IMR-90 (cell line): Measurements from ENCODE around the gene BRD1. TPM values are rescaled to one million over a fixed set of nuclear protein-coding genes. Genes with fewer than 3 reads are reported as not detected.

Experiments
- ATAC-seq: fragments of 200-7000 bp; cut with Tn5 transposase; 2 replicates; pipeline ENCODE4 v1.9.1; 2020; ENCODE audit warnings: low read depth, mild to moderate bottlenecking, moderate library complexity
- BruUV-seq: library from RNA; stranded (reverse); fragments of 400-500 nt; replicated peaks from 2 replicates; lab custom pipeline; 2021; lab: Mats Ljungman, UMichigan
- CTCF ChIA-PET: fragments of 300-600 bp; formaldehyde crosslinking; extraction: SDS; loops from one replicate; lab custom pipeline; 2021; ENCODE audit warnings: antibody characterized with exemption; lab: Yijun Ruan, JAX
- POLR2A ChIA-PET: fragments of 300-600 bp; sonication (Branson Sonifier 250); formaldehyde crosslinking; loops from one replicate; lab custom pipeline; 2022; ENCODE audit warnings: antibody characterized with exemption; ENCODE audit not compliant: unreplicated experiment; lab: Charles Lee
- DNase-seq: peaks from one replicate; pipeline ENCODE4 v3.0.0; 2013
- H2AFZ ChIP-seq: replicated peaks from 2 replicates; pipeline ENCODE3; 2013; ENCODE audit warnings: low read length, mild to moderate bottlenecking; ENCODE audit not compliant: poor library complexity
- H2AK5ac ChIP-seq: 2 replicates; pipeline ENCODE4 v1.6.1; 2013; ENCODE audit warnings: low read depth, low read length, inconsistent platforms
- H2AK9ac ChIP-seq: replicated peaks from 2 replicates; pipeline ENCODE3; 2013; ENCODE audit warnings: mild to moderate bottlenecking, low read depth, low read length, moderate library complexity; ENCODE audit not compliant: poor library complexity
- H2BK120ac ChIP-seq: 2 replicates; pipeline ENCODE4 v1.6.1; 2013; ENCODE audit warnings: low read depth, low read length, inconsistent platforms
- H2BK15ac ChIP-seq: 3 replicates; pipeline ENCODE4 v1.6.1; 2013; ENCODE audit warnings: low read depth, low read length, inconsistent platforms
- H2BK20ac ChIP-seq: 2 replicates; pipeline ENCODE4 v1.6.1; 2013; ENCODE audit warnings: low read depth, mild to moderate bottlenecking, inconsistent platforms, low read length, moderate library complexity
- H2BK5ac ChIP-seq: 2 replicates; pipeline ENCODE4 v1.6.1; 2013; ENCODE audit warnings: mild to moderate bottlenecking, low read depth, low read length, inconsistent platforms; ENCODE audit not compliant: poor library complexity, severe bottlenecking
- H3K14ac ChIP-seq: replicated peaks from 2 replicates; pipeline ENCODE4 v1.6.1; 2013; ENCODE audit warnings: low read depth, low read length, inconsistent platforms
- H3K18ac ChIP-seq: 2 replicates; pipeline ENCODE4 v1.6.1; 2013; ENCODE audit warnings: low read depth, low read length, control low read depth
- H3K23ac ChIP-seq: 2 replicates; pipeline ENCODE4 v1.6.1; 2013; ENCODE audit warnings: low read depth, low read length, inconsistent platforms
- H3K27ac ChIP-seq: 2 replicates; pipeline ENCODE4 v1.5.1; 2013; ENCODE audit warnings: mild to moderate bottlenecking, control low read depth, low read length; ENCODE audit not compliant: insufficient read depth
- H3K27me3 ChIP-seq: 2 replicates; pipeline ENCODE4 v1.6.1; 2013; ENCODE audit warnings: low read length; ENCODE audit not compliant: control insufficient read depth, insufficient read depth
- H3K36me3 ChIP-seq: 2 replicates; pipeline ENCODE4 v1.6.1; 2013; ENCODE audit warnings: low read length, mixed read lengths; ENCODE audit not compliant: control insufficient read depth, insufficient read depth
- H3K4ac ChIP-seq: 2 replicates; pipeline ENCODE4 v1.6.1; 2013; ENCODE audit warnings: low read depth, low read length, inconsistent platforms
- H3K4me1 ChIP-seq: 2 replicates; pipeline ENCODE4 v1.6.1; 2013; ENCODE audit warnings: low read length, mixed read lengths; ENCODE audit not compliant: control insufficient read depth, insufficient read depth
- H3K4me2 ChIP-seq: 2 replicates; pipeline ENCODE4 v1.6.1; 2013; ENCODE audit warnings: low read depth, mild to moderate bottlenecking, control low read depth, low read length, moderate library complexity
- H3K4me3 ChIP-seq: 2 replicates; pipeline ENCODE4 v1.5.1; 2013; ENCODE audit warnings: low read depth, mild to moderate bottlenecking, control low read depth, low read length, moderate library complexity; ENCODE audit not compliant: insufficient read depth
- H3K56ac ChIP-seq: 2 replicates; pipeline ENCODE4 v1.6.1; 2013; ENCODE audit warnings: low read length, inconsistent platforms; ENCODE audit not compliant: insufficient read depth; ENCODE audit errors: extremely low read depth
- H3K79me1 ChIP-seq, 2 experiments: 2 replicates each; pipeline ENCODE4 v1.6.1; 2013; ENCODE audit warnings: low read length in 2 of 2, inconsistent platforms in 1 of 2, low read depth in 1 of 2
- H3K9ac ChIP-seq: 2 replicates; pipeline ENCODE4 v1.6.1; 2013; ENCODE audit warnings: low read depth, low read length, control low read depth
- H3K9me1 ChIP-seq: 2 replicates; pipeline ENCODE4 v1.6.1; 2013; ENCODE audit warnings: low read length, inconsistent platforms; ENCODE audit not compliant: insufficient read depth
- H3K9me3 ChIP-seq: 2 replicates; pipeline ENCODE4 v1.6.1; 2013; ENCODE audit warnings: low read length; ENCODE audit not compliant: control insufficient read depth, insufficient read depth
- H4K20me1 ChIP-seq: 2 replicates; pipeline ENCODE4 v1.6.1; 2013; ENCODE audit warnings: low read length, inconsistent platforms; ENCODE audit not compliant: insufficient read depth
- H4K5ac ChIP-seq: 2 replicates; pipeline ENCODE4 v1.6.1; 2013; ENCODE audit warnings: mild to moderate bottlenecking, low read depth, low read length, control low read depth
- H4K8ac ChIP-seq, 2 experiments: 2 replicates each; pipeline ENCODE4 v1.6.1; 2013; ENCODE audit warnings: low read depth in 2 of 2, low read length in 2 of 2, control low read depth in 1 of 2, inconsistent platforms in 1 of 2
- H4K91ac ChIP-seq: 2 replicates; pipeline ENCODE4 v1.6.1; 2013; ENCODE audit warnings: low read depth, low read length, inconsistent platforms; ENCODE audit not compliant: insufficient read depth
- BHLHE40 ChIP-seq: fragments of 150-350 bp; IDR thresholded peaks from 2 replicates; pipeline ENCODE4 v1.6.1; 2016; ENCODE audit warnings: mild to moderate bottlenecking, low read depth, low read length
- CEBPB ChIP-seq: IDR thresholded peaks from 2 replicates; pipeline ENCODE4 v1.6.1; 2012; ENCODE audit warnings: low read depth, low read length, improper control_type of control experiment
- CHD1 ChIP-seq: IDR thresholded peaks from 2 replicates; pipeline ENCODE4 v1.6.1; 2012; ENCODE audit warnings: low read depth, low read length, improper control_type of control experiment
- CTCF ChIP-seq: conservative IDR thresholded peaks from 2 replicates; pipeline ENCODE4 v1.5.1; 2012; ENCODE audit warnings: mild to moderate bottlenecking, low read depth, low read length, improper control_type of control experiment
- ELK1 ChIP-seq: fragments of 150-350 bp; IDR thresholded peaks from 2 replicates; pipeline ENCODE4 v1.6.1; 2016; ENCODE audit warnings: low read depth, mild to moderate bottlenecking, low read length, moderate library complexity, borderline replicate concordance
- FOS ChIP-seq: fragments of 150-350 bp; IDR thresholded peaks from 2 replicates; pipeline ENCODE4 v1.6.1; 2016; ENCODE audit warnings: low read depth, low read length
- MAFK ChIP-seq: IDR thresholded peaks from 2 replicates; pipeline ENCODE4 v1.6.1; 2012; ENCODE audit warnings: low read depth, low read length, improper control_type of control experiment
- MAZ ChIP-seq: IDR thresholded peaks from 2 replicates; pipeline ENCODE4 v1.6.1; 2012; ENCODE audit warnings: low read depth, mild to moderate bottlenecking, low read length, improper control_type of control experiment, moderate library complexity, borderline replicate concordance
- MXI1 ChIP-seq: IDR thresholded peaks from 2 replicates; pipeline ENCODE4 v1.6.1; 2012; ENCODE audit warnings: low read depth, mild to moderate bottlenecking, low read length, moderate library complexity, borderline replicate concordance
- NFE2L2 ChIP-seq: fragments of 150-350 bp; IDR thresholded peaks from 2 replicates; pipeline ENCODE4 v1.6.1; 2016; ENCODE audit warnings: low read depth, mild to moderate bottlenecking, low read length
- POLR2A ChIP-seq: IDR thresholded peaks from 2 replicates; pipeline ENCODE4 v1.6.1; 2012; ENCODE audit warnings: mild to moderate bottlenecking, low read depth, low read length
- RAD21 ChIP-seq: IDR thresholded peaks from 2 replicates; pipeline ENCODE4 v1.6.1; 2012; ENCODE audit warnings: low read length, improper control_type of control experiment
- RCOR1 ChIP-seq: IDR thresholded peaks from 2 replicates; pipeline ENCODE4 v1.6.1; 2012; ENCODE audit warnings: mild to moderate bottlenecking, low read length, improper control_type of control experiment; ENCODE audit not compliant: insufficient replicate concordance
- RFX5 ChIP-seq: IDR thresholded peaks from 2 replicates; pipeline ENCODE4 v1.8.0; 2012; ENCODE audit warnings: low read depth, mild to moderate bottlenecking, low read length, moderate library complexity
- SMC3 ChIP-seq: fragments of 150-350 bp; IDR thresholded peaks from 2 replicates; pipeline ENCODE4 v1.6.1; 2016; ENCODE audit warnings: low read depth, mild to moderate bottlenecking, antibody characterized with exemption, low read length, moderate library complexity
- USF2 ChIP-seq: fragments of 150-350 bp; IDR thresholded peaks from 2 replicates; pipeline ENCODE4 v1.6.1; 2017; ENCODE audit warnings: mild to moderate bottlenecking, antibody characterized with exemption, low read length, low read depth
- WGBS, 2 experiments: methylation state at CpG; one replicate each; pipeline versions ENCODE4 v1.1.5 to v1.1.7; 2013; ENCODE audit warnings: missing lambda C conversion rate in 2 of 2; ENCODE audit not compliant: insufficient read length in 1 of 2; ENCODE audit errors: extremely low coverage in 2 of 2; 5-methylcytosine and 5-hydroxymethylcytosine counted together
- dilution Hi-C: fragments of 300-500 bp; cut with HindIII; formaldehyde crosslinking; loops from one replicate; pipeline ENCODE4 v1.14.3; 2018; ENCODE audit warnings: low sequenced_read_pairs; ENCODE audit not compliant: unreplicated experiment
- in situ Hi-C: fragments of 300-500 bp; cut with MboI; formaldehyde crosslinking; loops from 3 replicates; pipeline ENCODE4 v1.14.3; 2019; ENCODE audit warnings: low sequenced_read_pairs, inconsistent platforms, mixed read lengths
- intact Hi-C: fragments of 100-400 bp; cut with micrococcal nuclease; formaldehyde crosslinking; loops from 2 replicates; pipeline ENCODE4 v1.10.0; 2022
- polyA plus RNA-seq, 3 experiments: library from polyadenylated mRNA; depleted of rRNA; stranded (reverse); fragments of >200 nt; gene quantifications; 2 replicates each; pipeline ENCODE4 v1.2.3, GENCODE V29; 2012; ENCODE audit warnings: low replicate concordance in 1 of 3
- total RNA-seq: library from RNA; depleted of rRNA; stranded (reverse); fragments of >200 nt; gene quantifications from 2 replicates; pipeline ENCODE4 v1.2.3, GENCODE V29; 2012

BRD1 gene
- total and polyA plus RNA-seq, 2 of the 4 experiments (the other 2 are of a cell fraction): 10.0 to 10.6 TPM

GRCh38 chr22:49858827-49859226, 31.2 kb upstream of the BRD1 start:
- no peak overlapping the region for H3K18ac ChIP-seq
- H4K8ac ChIP-seq: no peak overlapping the region
- no peak overlapping the region for H3K4me3 ChIP-seq
- no peak overlapping the region for H3K4ac ChIP-seq
- intact Hi-C loops (no loop called here), in situ Hi-C loops (no loop called here), dilution Hi-C loops (no loop called here)
- peaks cover 6% of the 10 kb centered on the region for H3K4me1 ChIP-seq
- no peak overlapping the region for H2BK120ac ChIP-seq
- H3K27ac ChIP-seq: no peak overlapping the region
- no peak overlapping the region for H2BK5ac ChIP-seq
- ChIA-PET POLR2A (no interaction called here), CTCF (no interaction called here)
- H4K20me1 ChIP-seq: peaks cover 85% of the 10 kb centered on the region
- no peak overlapping the region for H2AFZ ChIP-seq
- no peaks in the 10 kb centered on the region for H3K9me3 ChIP-seq
- peak overlapping the region; percentile 44 for H2AK9ac ChIP-seq
- no peak for ATAC-seq
- peaks cover 9% of the 10 kb centered on the region; the same call in 1 of the 2 replicates for H3K9me1 ChIP-seq
- no peak overlapping the region for H2AK5ac ChIP-seq
- H3K27me3 ChIP-seq: no peaks in the 10 kb centered on the region
- no peak overlapping the region for H2BK20ac ChIP-seq
- no peak overlapping the region for H3K4me2 ChIP-seq
- TF ChIP-seq MAFK: no peak
- no peak for TF ChIP-seq CHD1
- TF ChIP-seq MAZ: no peak
- no peak for TF ChIP-seq POLR2A
- no peak for TF ChIP-seq NFE2L2
- TF ChIP-seq BHLHE40: no peak
- no peak for TF ChIP-seq CTCF
- TF ChIP-seq RCOR1: no peak
- no peak for TF ChIP-seq FOS
- TF ChIP-seq RAD21: no peak
- TF ChIP-seq MXI1: no peak
- no peak for TF ChIP-seq ELK1
- no peak for TF ChIP-seq SMC3
- TF ChIP-seq CEBPB: no peak
- TF ChIP-seq RFX5: no peak
- TF ChIP-seq USF2: no peak
- BruUV-seq: no TSS peak
- no peak overlapping the region for H3K9ac ChIP-seq
- H4K91ac ChIP-seq: no peak overlapping the region
- no peak overlapping the region for H4K5ac ChIP-seq
- H2BK15ac ChIP-seq: no peak overlapping the region
- DNase-seq: no peak
- 100% methylated on average over 3 of the region's 14 CpGs; no CpG with 5 or more reads in 1 of the 2 experiments for WGBS, 2 experiments
- H3K23ac ChIP-seq: no peak overlapping the region
- H3K79me1 ChIP-seq: peaks cover 15 to 70% of the 10 kb centered on the region in 2 experiments
- no peak overlapping the region for H3K56ac ChIP-seq
- no peak overlapping the region for H3K14ac ChIP-seq
- H3K36me3 ChIP-seq: peaks cover 5% of the 10 kb centered on the region
